MCF 10A (cell line): ENCODE results near the gene NOL11. TPM values are rescaled to one million over a fixed set of nuclear protein-coding genes. Genes with fewer than 3 reads are reported as not detected.

Experiments used
- BruUV-seq: library from RNA; stranded (reverse); fragments of 400-500 nt; replicated peaks from 2 replicates; lab custom pipeline; 2021; lab: Mats Ljungman, UMichigan
- CTCF ChIA-PET: fragments of 300-600 bp; sonication (Branson Sonifier 250); formaldehyde crosslinking; extraction: SDS; loops from one replicate; lab custom pipeline; 2021; ENCODE audit warnings: antibody characterized with exemption, inconsistent platforms; lab: Yijun Ruan, JAX
- POLR2A ChIA-PET: fragments of 300-600, 350-650 bp; sonication (Branson Sonifier 250); formaldehyde crosslinking; extraction: SDS; loops from one replicate; lab custom pipeline; 2020; ENCODE audit warnings: antibody characterized with exemption, inconsistent platforms; lab: Yijun Ruan, JAX
- DNase-seq: peaks from one replicate; pipeline ENCODE4 v3.0.0-alpha.2; 2018; ENCODE audit not compliant: unreplicated experiment
- H3K27ac Mint-ChIP-seq: one replicate; pipeline ENCODE4 v1.8.0; 2022; ENCODE audit warnings: mild to moderate bottlenecking, low read depth, mixed read lengths; ENCODE audit not compliant: unreplicated experiment
- H3K27me3 Mint-ChIP-seq: one replicate; pipeline ENCODE4 v1.8.0; 2022; ENCODE audit warnings: mixed read lengths; ENCODE audit not compliant: insufficient read depth, unreplicated experiment
- H3K36me3 Mint-ChIP-seq: one replicate; pipeline ENCODE4 v1.8.0; 2022; ENCODE audit warnings: mild to moderate bottlenecking, moderate library complexity, mixed read lengths; ENCODE audit not compliant: insufficient read depth, unreplicated experiment
- H3K4me1 Mint-ChIP-seq: one replicate; pipeline ENCODE4 v1.8.0; 2022; ENCODE audit warnings: mixed read lengths; ENCODE audit not compliant: insufficient read depth, unreplicated experiment
- H3K4me3 Mint-ChIP-seq: one replicate; pipeline ENCODE4 v1.8.0; 2022; ENCODE audit warnings: mild to moderate bottlenecking, moderate library complexity, mixed read lengths; ENCODE audit not compliant: unreplicated experiment
- H3K9me3 Mint-ChIP-seq: one replicate; pipeline ENCODE4 v1.8.0; 2022; ENCODE audit warnings: mixed read lengths; ENCODE audit not compliant: unreplicated experiment
- CTCF ChIP-seq: fragments of 200-600 bp; IDR thresholded peaks from one replicate; pipeline ENCODE4 v1.8.0; 2022; ENCODE audit warnings: antibody characterized with exemption, mild to moderate bottlenecking; ENCODE audit not compliant: unreplicated experiment
- intact Hi-C: fragments of 100-400 bp; cut with micrococcal nuclease; formaldehyde crosslinking; loops from 2 replicates; pipeline ENCODE4 v1.14.1; 2022
- total RNA-seq: library from RNA; stranded (reverse); gene quantifications from 2 replicates; pipeline ENCODE4 v1.2.3, GENCODE V29; 2022

NOL11 gene
- total RNA-seq, 1 experiment from 2014 or later: 50.4 TPM

DNA sequence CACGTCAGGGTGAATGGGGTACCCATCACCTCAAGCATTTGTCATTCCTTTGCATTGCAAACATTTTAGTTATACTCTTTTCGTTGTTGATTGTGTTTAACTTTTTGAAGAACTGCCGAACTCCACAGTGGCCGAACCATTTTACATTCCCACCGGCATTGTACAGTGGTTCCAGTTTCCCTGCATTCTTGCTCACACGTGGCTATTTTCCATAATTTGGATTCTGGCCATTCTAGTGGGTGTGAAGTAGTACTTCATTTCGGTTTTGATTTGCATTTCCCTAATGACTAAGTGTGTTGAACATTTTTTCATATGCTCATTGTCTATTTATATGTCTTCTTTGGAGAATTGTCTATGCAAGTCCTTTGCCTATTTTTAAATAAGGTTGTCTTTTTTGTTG lies 13.0 kb downstream of the NOL11 start:
- CTCF ChIA-PET: no interaction called here
- Mint-ChIP-seq H3K9me3 (no peaks in the 10 kb centered on the region), H3K4me3 (no peak overlapping the region), H3K27me3 (no peaks in the 10 kb centered on the region), H3K36me3 (peaks cover 92% of the 10 kb centered on the region), H3K27ac (no peak overlapping the region), H3K4me1 (no peaks in the 10 kb centered on the region)
- no peak for TF ChIP-seq CTCF
- BruUV-seq: no TSS peak
- DNase-seq: no peak
- intact Hi-C loops: no loop called here
- POLR2A ChIA-PET: no interaction called here

DNA sequence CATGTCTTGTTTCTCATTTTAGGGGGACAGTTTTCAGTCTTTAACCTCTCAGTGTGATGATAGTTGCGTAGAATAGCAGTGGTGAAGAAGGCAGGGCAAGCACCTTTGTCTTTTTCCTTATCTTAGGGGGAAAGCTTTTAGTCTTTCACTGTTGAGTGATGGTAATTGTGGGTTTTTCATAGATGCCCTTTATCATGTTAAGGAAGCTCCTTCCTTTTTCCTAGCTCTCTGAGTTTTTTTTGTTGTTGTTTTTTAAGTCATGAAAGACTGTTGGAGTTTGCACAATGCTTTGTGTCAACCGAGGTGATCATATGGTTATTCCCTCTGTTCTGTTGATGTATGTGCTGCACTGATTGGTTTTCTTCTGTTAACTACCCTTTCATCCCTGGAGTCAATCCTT lies 15.7 kb downstream of the NOL11 start:
- BruUV-seq: no TSS peak
- ChIA-PET CTCF (no interaction called here), POLR2A (interaction anchor here (2.7 kb wide), 1 partner anchor 11 kb away, joined by 11 read pairs; no protein-coding TSS in a partner anchor)
- no peak for DNase-seq
- H3K4me1 Mint-ChIP-seq: no peaks in the 10 kb centered on the region
- intact Hi-C loops: no loop called here
- H3K36me3 Mint-ChIP-seq: peaks cover 94% of the 10 kb centered on the region
- no peaks in the 10 kb centered on the region for H3K9me3 Mint-ChIP-seq
- no peak overlapping the region for H3K4me3 Mint-ChIP-seq
- no peaks in the 10 kb centered on the region for H3K27me3 Mint-ChIP-seq
- no peak for TF ChIP-seq CTCF
- H3K27ac Mint-ChIP-seq: no peak overlapping the region

- no peak for TF ChIP-seq CTCF
- POLR2A ChIA-PET: no interaction called here
- H3K4me1 Mint-ChIP-seq: no peaks in the 10 kb centered on the region
- H3K9me3 Mint-ChIP-seq: no peaks in the 10 kb centered on the region
- H3K4me3 Mint-ChIP-seq: no peak overlapping the region
- CTCF ChIA-PET: no interaction called here
- DNase-seq: no peak
- H3K27ac Mint-ChIP-seq: no peak overlapping the region
- BruUV-seq: no TSS peak
- peaks cover 94% of the 10 kb centered on the region for H3K36me3 Mint-ChIP-seq
- H3K27me3 Mint-ChIP-seq: no peaks in the 10 kb centered on the region
- intact Hi-C loops: no loop called here
Measured at GRCh38 chr17:67737145-67737544, 19.4 kb downstream of the NOL11 start.

- no peak for TF ChIP-seq CTCF
Measured at GRCh38 chr17:67742025-67742424, 24.3 kb downstream of the NOL11 start.

More at GRCh38 chr17:67742025-67742424, 24.3 kb downstream of the NOL11 start:
- ChIA-PET CTCF (no interaction called here), POLR2A (no interaction called here)
- H3K4me3 Mint-ChIP-seq: no peak overlapping the region
- no peak for DNase-seq
- H3K36me3 Mint-ChIP-seq: peaks cover 100% of the 10 kb centered on the region
- H3K9me3 Mint-ChIP-seq: no peaks in the 10 kb centered on the region
- BruUV-seq: no TSS peak
- H3K27ac Mint-ChIP-seq: no peak overlapping the region
- intact Hi-C loops: no loop called here
- no peaks in the 10 kb centered on the region for H3K27me3 Mint-ChIP-seq
- H3K4me1 Mint-ChIP-seq: no peaks in the 10 kb centered on the region
